ENCODE results near the gene AGBL1. TPM values are rescaled to one million over a fixed set of nuclear protein-coding genes. Genes with fewer than 3 reads are reported as not detected.
"Not testable (repeated sequence)": the region's sequence is repeated elsewhere in the genome, so short reads cannot be mapped to it uniquely, and the experiment has no call there.

The AGBL1 gene
- total RNA-seq, 2 donors from 2014 or later, result not detected

DNA sequence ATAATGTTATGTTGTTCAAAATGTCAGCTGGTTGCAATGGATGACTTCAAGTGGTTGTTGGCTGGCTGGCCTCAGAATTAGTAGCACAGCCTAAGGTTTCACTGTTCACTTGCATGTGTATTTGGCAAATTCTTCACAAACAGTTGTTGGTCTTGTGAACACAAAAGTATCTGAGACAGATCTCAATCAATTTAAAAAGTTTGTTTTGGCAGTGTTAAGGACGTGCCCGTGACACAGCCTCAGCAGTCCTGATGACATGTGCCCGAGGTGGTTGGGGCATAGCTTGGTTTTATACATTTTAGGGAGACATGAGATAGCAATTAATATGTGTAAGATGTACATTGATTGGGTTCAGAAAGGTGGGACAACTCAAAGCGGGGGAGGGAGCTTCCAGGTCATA, 436.0 kb downstream of the AGBL1 start:
- no peak for TF ChIP-seq CTCF (IDR thresholded peaks at IDR 0.05)
- no peaks in the 10 kb centered on the region for H3K36me3 ChIP-seq
- no peak overlapping the region for H3K27ac ChIP-seq
- no peaks in the 10 kb centered on the region for H3K4me1 ChIP-seq (ENCODE audit: control insufficient read depth in 1 of 2, low read depth in 2 of 2)
- H3K27me3 ChIP-seq (replicated peaks; ENCODE audit: insufficient read depth), result no peaks in the 10 kb centered on the region
- DNase-seq (ENCODE audit: low spot score) (no peak), ATAC-seq (ENCODE audit: insufficient number of reproducible peaks, low FRiP score, low read depth) (no peak)
- H3K9me3 ChIP-seq, result no peaks in the 10 kb centered on the region
- H3K4me3 ChIP-seq, result no peak overlapping the region

GRCh38 chr15:86522721-86523120, 443.1 kb downstream of the AGBL1 start:
- Histone ChIP-seq H3K4me1 (ENCODE audit: control insufficient read depth in 1 of 2, low read depth in 2 of 2) (no peaks in the 10 kb centered on the region), H3K36me3 (no peaks in the 10 kb centered on the region), H3K4me3 (no peak overlapping the region), H3K9me3 (no peaks in the 10 kb centered on the region), H3K27me3 (replicated peaks; ENCODE audit: insufficient read depth) (no peaks in the 10 kb centered on the region), H3K27ac (no peak overlapping the region)
- DNase-seq (ENCODE audit: low spot score) (no peak), ATAC-seq (ENCODE audit: insufficient number of reproducible peaks, low FRiP score, low read depth) (no peak)
- TF ChIP-seq CTCF (IDR thresholded peaks at IDR 0.05), result no peak

- Histone ChIP-seq H3K9me3 (no peaks in the 10 kb centered on the region), H3K4me1 (ENCODE audit: control insufficient read depth in 1 of 2, low read depth in 2 of 2) (no peaks in the 10 kb centered on the region), H3K27me3 (replicated peaks; ENCODE audit: insufficient read depth) (no peaks in the 10 kb centered on the region), H3K36me3 (no peaks in the 10 kb centered on the region), H3K27ac (no peak overlapping the region), H3K4me3 (no peak overlapping the region)
- no peak for TF ChIP-seq CTCF (IDR thresholded peaks at IDR 0.05)
- DNase-seq (ENCODE audit: low spot score) (no peak), ATAC-seq (ENCODE audit: insufficient number of reproducible peaks, low FRiP score, low read depth) (no peak)
These were observed 447.4 kb downstream of the AGBL1 start for GRCh38 chr15:86526938-86527690.

- not testable (repeated sequence) for H3K27ac ChIP-seq; DNase-seq (ENCODE audit: low spot score); ATAC-seq (ENCODE audit: insufficient number of reproducible peaks, low FRiP score, low read depth); H3K36me3 ChIP-seq; H3K27me3 ChIP-seq (replicated peaks; ENCODE audit: insufficient read depth); H3K4me3 ChIP-seq; H3K9me3 ChIP-seq; H3K4me1 ChIP-seq (ENCODE audit: control insufficient read depth in 1 of 2, low read depth in 2 of 2)
These were observed 448.4 kb downstream of the AGBL1 start for GRCh38 chr15:86528094-86528493.

DNA sequence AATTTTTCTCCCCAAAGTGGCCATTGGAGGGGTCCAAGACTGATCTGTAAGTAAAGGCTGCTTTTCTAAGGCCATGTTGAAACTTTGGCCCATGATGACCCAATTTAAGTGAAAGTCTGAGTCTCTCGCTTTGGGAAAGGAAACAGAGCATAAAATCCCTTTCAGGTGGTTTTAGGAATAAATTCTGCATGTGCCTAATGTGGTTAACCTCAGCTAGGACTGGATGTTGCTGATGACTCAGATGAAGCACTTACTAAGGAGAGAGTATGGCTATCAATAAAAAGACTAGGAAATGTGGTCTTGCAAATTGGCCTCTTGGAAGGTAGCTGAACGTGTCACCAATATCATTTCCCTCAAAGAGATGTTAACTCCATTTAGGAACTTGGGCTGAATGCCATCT, 458.5 kb downstream of the AGBL1 start:
- no peak for TF ChIP-seq CTCF (IDR thresholded peaks at IDR 0.05)
- no peaks in the 10 kb centered on the region for H3K27me3 ChIP-seq (replicated peaks; ENCODE audit: insufficient read depth)
- H3K4me3 ChIP-seq, result no peak overlapping the region
- DNase-seq (ENCODE audit: low spot score) (no peak), ATAC-seq (ENCODE audit: insufficient number of reproducible peaks, low FRiP score, low read depth) (no peak)
- no peaks in the 10 kb centered on the region for H3K36me3 ChIP-seq
- no peaks in the 10 kb centered on the region for H3K9me3 ChIP-seq
- H3K4me1 ChIP-seq (ENCODE audit: control insufficient read depth in 1 of 2, low read depth in 2 of 2), result no peaks in the 10 kb centered on the region
- no peak overlapping the region for H3K27ac ChIP-seq

Data from thoracic aorta (tissue), 2 donors.